Thyroid gland (tissue), 4 donors: ENCODE data around the gene DIP2A. TPM values are rescaled to one million over a fixed set of nuclear protein-coding genes. Genes with fewer than 3 reads are reported as not detected.

Experiments used
- DNase-seq, 2 donors: peaks; one replicate each; pipeline ENCODE4 v3.0.0-alpha.2; 2019
- H3K27ac ChIP-seq, 3 donors: fragments of 200-600 bp; sonication (generic); 1 replicate in 2 of 3; 2 replicates in 1 of 3; pipeline ENCODE4 v1.5.1; 2016 to 2019; ENCODE audit warnings: mild to moderate bottlenecking in 1 of 3, moderate library complexity in 1 of 3
- H3K27me3 ChIP-seq: fragments of 200-600 bp; sonication (generic); one replicate; pipeline ENCODE4 v1.5.1; 2019
- H3K36me3 ChIP-seq, 2 donors: fragments of 200-600 bp; sonication (generic); one replicate each; pipeline ENCODE4 v1.5.1; 2016 to 2019
- H3K4me1 ChIP-seq, 2 donors: fragments of 200-600 bp; sonication (generic); one replicate each; pipeline ENCODE4 v1.5.1; 2017 to 2019
- H3K4me3 ChIP-seq, 3 donors: fragments of 200-600 bp; sonication (generic); replicated peaks in 1 of 3; 1 replicate in 2 of 3; 2 replicates in 1 of 3; pipeline ENCODE4 v1.5.1; 2016; ENCODE audit warnings: mild to moderate bottlenecking in 1 of 3
- H3K9me3 ChIP-seq: fragments of 200-600 bp; sonication (generic); one replicate; pipeline ENCODE4 v1.5.1; 2017
- CTCF ChIP-seq, 6 experiments: fragments of 200-600 bp in 3 of 6; fragments of 450-650 bp in 3 of 6; sonication (generic) in 3 of 6; IDR thresholded peaks; one replicate each; pipeline ENCODE4 v1.5.1; 2016 to 2019; ENCODE audit warnings: antibody characterized with exemption in 6 of 6, mild to moderate bottlenecking in 2 of 6, inconsistent platforms in 1 of 6, moderate library complexity in 1 of 6
- POLR2A ChIP-seq, 2 donors: fragments of 450-650 bp; IDR thresholded peaks; one replicate each; pipeline ENCODE4 v1.6.1; 2017; ENCODE audit warnings: antibody characterized with exemption in 2 of 2, mild to moderate bottlenecking in 2 of 2, moderate library complexity in 1 of 2
- WGBS, 2 donors: methylation state at CpG; one replicate each; pipeline ENCODE4 v1.1.5; 2017; 5-methylcytosine and 5-hydroxymethylcytosine counted together
- intact Hi-C: fragments of 100-400 bp; cut with DNase I; formaldehyde crosslinking; loops from one replicate; pipeline ENCODE4 v1.15.1; 2023
- total RNA-seq, 4 donors: library from RNA; depleted of rRNA; stranded (reverse); fragments of >200 nt; gene quantifications; one replicate each; pipeline ENCODE4 v1.2.3, GENCODE V29; 2016

DIP2A gene
- total RNA-seq, 4 donors from 2014 or later, result 35.1 to 56.3 (median 42.9) TPM

GRCh38 chr21:46555678-46556077 is 97.0 kb downstream of the DIP2A start:
- Histone ChIP-seq H3K4me3 (no peak overlapping the region), H3K9me3 (no peaks in the 10 kb centered on the region), H3K4me1 (peaks cover 0 to 16% of the 10 kb centered on the region in 2 donors), H3K36me3 (peaks cover 52 to 54% of the 10 kb centered on the region in 2 donors), H3K27ac (no peak overlapping the region), H3K27me3 (no peaks in the 10 kb centered on the region)
- intact Hi-C loops, result no loop called here
- 95 to 99% methylated on average over 16 of the region's 16 CpGs for WGBS, 2 donors
- TF ChIP-seq CTCF (IDR thresholded peaks at IDR 0.05) (no peak), POLR2A (IDR thresholded peaks at IDR 0.05) (no peak)
- no peak for DNase-seq

GRCh38 chr21:46556802-46557201 is 98.1 kb downstream of the DIP2A start:
- no peak for DNase-seq

GRCh38 chr21:46557469-46557868 is 98.8 kb downstream of the DIP2A start:
- Histone ChIP-seq H3K9me3 (no peaks in the 10 kb centered on the region), H3K27ac (no peak overlapping the region), H3K36me3 (peaks cover 49 to 66% of the 10 kb centered on the region in 2 donors), H3K4me3 (no peak overlapping the region), H3K4me1 (peaks cover 0 to 16% of the 10 kb centered on the region in 2 donors), H3K27me3 (no peaks in the 10 kb centered on the region)
- TF ChIP-seq CTCF (IDR thresholded peaks at IDR 0.05) (no peak), POLR2A (IDR thresholded peaks at IDR 0.05) (no peak)
- WGBS, 2 donors, result 91 to 92% methylated on average over 9 to 12 of the region's 14 CpGs
- no peak for DNase-seq
- intact Hi-C loops, result no loop called here

More at GRCh38 chr21:46556802-46557201, 98.1 kb downstream of the DIP2A start:
- peaks cover 0 to 16% of the 10 kb centered on the region in 2 donors for H3K4me1 ChIP-seq
- no peak for TF ChIP-seq POLR2A (IDR thresholded peaks at IDR 0.05)
- no peak for TF ChIP-seq CTCF (IDR thresholded peaks at IDR 0.05)
- peaks cover 49 to 61% of the 10 kb centered on the region in 2 donors for H3K36me3 ChIP-seq
- H3K4me3 ChIP-seq, result no peak overlapping the region
- no peak overlapping the region for H3K27ac ChIP-seq
- WGBS, 2 donors, result 93 to 96% methylated on average over 13 of the region's 13 CpGs
- H3K9me3 ChIP-seq, result no peaks in the 10 kb centered on the region
- intact Hi-C loops, result no loop called here
- no peaks in the 10 kb centered on the region for H3K27me3 ChIP-seq

- no peaks in the 10 kb centered on the region for H3K9me3 ChIP-seq
- H3K36me3 ChIP-seq, result peaks cover 49 to 71% of the 10 kb centered on the region in 2 donors
- H3K27ac ChIP-seq, result no peak overlapping the region
- no peak for DNase-seq
- no peak overlapping the region for H3K4me3 ChIP-seq
- intact Hi-C loops, result no loop called here
- peaks cover 0 to 16% of the 10 kb centered on the region in 2 donors for H3K4me1 ChIP-seq
- no peak for TF ChIP-seq POLR2A (IDR thresholded peaks at IDR 0.05)
- TF ChIP-seq CTCF (IDR thresholded peaks at IDR 0.05), result no peak
- H3K27me3 ChIP-seq, result no peaks in the 10 kb centered on the region
- 94 to 98% methylated on average over 17 to 18 of the region's 26 CpGs for WGBS, 2 donors
Observed at GRCh38 chr21:46557919-46558392, 99.3 kb downstream of the DIP2A start.

DNA sequence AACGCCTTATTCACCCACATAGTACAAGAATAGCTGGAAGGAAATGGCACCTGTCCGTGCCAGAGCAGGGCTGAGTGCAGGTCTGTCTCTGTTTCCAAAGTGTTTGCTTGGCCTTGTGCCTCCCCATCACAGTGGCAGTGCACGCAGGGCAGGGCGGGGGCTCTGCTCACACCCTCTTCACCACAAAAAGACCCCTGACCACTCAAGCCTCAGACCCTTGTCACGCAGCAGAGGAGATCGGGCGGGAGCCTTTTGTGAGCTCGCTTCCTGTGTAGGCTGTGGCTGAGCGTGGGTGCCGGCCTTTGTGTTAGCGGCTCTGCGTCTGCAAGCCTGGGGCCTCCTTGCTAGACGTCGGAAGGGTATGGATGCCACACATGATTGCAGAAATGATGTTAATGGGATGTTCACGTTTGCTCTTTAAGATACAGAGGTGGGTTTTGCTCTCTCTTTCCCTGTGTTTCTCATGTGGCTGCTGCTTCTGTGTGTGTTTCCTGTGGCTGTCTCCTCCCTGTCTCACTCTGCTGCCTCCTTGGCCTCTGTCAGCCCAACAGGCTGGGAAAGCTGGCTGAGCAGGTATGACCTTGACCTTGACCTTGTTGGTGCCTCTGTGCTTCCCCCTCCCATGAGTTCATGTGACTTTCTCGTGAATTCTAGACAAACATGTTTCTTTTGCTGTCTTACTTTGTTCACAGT is 100.7 kb downstream of the DIP2A start:
- H3K4me3 ChIP-seq, result no peak overlapping the region
- 73 to 78% methylated on average over 10 to 16 of the region's 16 CpGs for WGBS, 2 donors
- H3K4me1 ChIP-seq, result peaks cover 0 to 16% of the 10 kb centered on the region in 2 donors
- DNase-seq, result peak; percentile 54 to 64
- H3K9me3 ChIP-seq, result no peaks in the 10 kb centered on the region
- H3K27me3 ChIP-seq, result no peaks in the 10 kb centered on the region
- peaks cover 44 to 63% of the 10 kb centered on the region in 2 donors for H3K36me3 ChIP-seq
- TF ChIP-seq POLR2A (IDR thresholded peaks at IDR 0.05) (no peak), CTCF (IDR thresholded peaks at IDR 0.05) (no peak)
- peak overlapping the region; percentile 62 to 80 (median 68) for H3K27ac ChIP-seq
- intact Hi-C loops, result no loop called here
